ENCODE data around the gene CHRNA3.

Gene CHRNA3

DNA sequence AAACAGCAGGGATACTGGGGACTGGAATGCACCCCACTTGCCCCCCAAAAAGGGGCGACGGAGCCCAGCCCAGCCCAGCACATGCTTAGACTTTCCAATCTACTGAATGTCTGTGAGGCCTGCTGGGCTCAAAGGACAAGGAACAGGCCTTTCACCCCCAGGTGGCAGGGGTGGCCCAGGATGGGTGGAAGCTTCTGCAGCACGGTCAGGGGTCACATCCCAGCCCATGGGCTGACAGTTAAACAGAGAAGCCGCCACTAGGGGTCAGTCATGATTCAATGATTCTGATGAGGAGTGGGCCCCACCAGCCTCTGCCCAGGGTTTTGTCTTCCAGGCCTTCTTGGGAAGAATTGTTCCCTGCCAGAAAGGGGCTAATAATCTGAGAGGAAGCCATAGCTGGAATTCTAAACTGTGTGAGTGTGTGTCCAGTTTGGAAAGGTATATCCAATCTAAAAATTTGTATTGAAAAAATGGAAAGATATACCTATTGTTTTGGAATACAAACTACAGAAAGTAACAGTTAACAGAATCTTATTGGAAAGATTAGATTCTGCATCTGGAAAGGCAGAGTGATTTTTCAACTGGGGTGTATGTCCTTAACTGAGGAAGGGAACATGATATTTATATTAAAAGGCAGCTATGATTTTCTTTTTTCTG is 18.0 kb upstream of the CHRNA3 start:
- peak in 35 of 42 donors; percentile 11 to 85 (median 55) for DNase-seq
- intact Hi-C loops (cut with DNase I), result no loop called here

DNA sequence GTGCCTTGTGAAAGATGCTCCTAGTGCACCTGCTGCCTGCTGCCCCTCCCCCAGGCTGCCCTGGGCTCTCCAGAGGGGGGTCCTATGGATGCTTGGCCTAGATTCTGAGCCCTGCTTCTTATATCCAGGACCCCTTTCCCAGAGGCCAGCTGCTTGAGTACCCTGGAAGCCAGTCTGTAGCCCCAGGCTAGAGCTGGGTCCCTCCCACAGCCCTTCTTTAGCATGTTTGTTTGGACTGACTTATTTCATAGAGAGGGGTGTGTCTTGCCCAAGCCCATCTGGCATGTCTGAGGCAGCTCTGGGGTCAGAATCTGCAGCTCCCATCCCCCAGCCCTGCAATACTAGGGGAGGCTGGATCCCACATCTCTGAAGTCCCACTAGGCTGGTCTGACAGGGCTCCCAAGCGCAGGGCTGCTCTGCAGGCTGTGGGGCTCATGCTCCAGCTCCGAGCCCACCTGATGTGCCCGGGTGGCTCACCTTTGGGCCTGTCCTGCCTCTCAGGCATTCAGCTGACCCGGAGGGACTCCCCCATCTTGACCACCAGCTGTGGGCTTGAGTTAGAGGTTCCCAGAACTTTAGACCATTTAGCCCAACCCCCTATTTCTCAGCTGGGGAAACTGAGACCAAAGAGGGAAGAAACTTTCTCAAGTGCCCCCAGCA is 17.1 kb upstream of the CHRNA3 start:
- intact Hi-C loops (cut with DNase I), result no loop called here
- DNase-seq, result no peak

DNA sequence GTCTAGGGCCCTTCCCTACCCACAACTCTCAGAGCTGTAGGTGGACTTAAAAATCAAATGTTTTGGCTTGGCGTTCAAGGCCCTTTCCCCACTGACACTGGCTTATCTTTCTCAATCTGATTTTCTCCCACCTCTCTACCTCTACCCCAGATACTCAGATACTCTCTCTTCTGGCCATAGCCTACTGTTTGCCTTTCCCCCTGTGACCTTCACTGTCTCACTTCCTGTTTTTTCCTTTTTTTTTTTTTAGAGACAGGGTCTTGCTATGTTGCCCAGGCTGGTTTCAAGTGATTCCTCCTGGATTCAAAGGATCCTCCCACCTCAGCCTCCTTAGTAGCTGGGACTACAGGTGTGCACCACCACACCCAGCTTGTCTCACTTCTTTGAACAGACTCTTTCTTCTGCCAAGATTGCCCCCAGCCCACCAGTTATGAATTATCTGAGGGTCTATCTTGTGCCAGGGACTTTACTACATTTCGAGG is 15.6 kb upstream of the CHRNA3 start:
- intact Hi-C loops (cut with DNase I), result no loop called here
- DNase-seq, result no peak

DNA sequence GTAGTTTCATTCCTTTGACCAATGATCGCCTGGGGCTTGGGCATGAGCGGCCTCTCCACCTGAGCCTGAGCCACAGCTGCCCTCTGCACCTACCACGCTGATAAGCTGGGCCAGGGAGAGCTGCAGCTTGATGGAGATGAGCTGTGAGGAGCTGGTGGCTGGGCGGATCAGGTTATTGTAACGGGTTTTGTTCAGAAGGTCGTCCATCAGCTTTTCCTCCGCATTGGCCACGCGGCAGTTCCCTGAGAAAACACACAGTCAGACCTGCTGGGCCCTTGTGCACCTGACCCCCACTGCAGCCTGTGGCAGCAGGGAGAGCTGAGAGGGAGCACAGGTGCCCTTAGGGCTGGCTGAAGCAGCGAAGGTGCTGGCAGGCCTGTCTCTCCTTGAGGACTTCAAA is 14.6 kb upstream of the CHRNA3 start:
- intact Hi-C loops (cut with DNase I), result no loop called here
- DNase-seq, result peak in 2 of 42 donors; percentile 1 to 9

DNA sequence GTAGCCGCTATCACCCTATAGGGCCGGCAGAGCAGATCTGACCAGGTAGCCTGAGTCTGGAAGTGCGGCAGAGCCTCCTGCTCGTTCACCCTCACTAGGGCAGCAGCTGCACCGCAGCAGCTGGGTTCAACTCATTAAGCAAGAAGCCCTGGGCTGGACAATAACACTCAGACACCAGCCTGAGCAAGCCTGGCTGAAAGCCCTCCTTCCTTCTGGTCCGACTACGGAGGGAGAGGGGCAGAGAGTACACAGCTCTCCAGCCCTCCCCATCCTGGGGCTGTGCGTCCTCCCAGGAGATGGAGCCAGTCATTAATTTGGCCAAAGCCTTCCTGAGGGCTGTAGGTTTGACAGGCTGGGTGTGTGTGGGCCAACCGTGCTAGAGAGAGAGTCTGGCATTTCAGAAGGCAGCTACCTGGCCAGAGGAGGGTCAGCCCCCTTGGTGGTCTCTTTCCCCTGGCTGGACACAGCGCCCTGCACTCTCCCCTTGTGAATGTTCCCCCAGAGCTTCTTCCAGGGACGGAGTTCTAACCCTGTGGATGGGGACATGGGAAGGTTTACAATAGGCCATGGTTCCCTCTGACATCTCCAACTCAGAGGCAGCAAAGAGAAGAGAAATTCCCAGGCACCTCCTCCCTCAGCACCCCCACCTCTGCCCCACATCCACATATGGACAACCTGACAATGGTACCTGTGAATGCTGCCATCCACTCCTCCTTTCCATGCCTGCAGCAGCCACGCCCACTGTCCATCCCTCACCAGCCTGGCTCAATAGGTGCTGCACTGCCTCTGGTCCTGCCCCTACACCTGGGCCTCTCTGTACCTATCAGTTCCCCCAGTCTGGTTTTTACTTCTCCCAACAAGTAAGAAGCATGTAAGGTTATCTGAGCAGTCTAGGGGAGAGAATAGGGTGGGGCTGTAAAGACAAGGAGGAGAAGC is 13.7 kb upstream of the CHRNA3 start:
- intact Hi-C loops (cut with DNase I), result no loop called here
- DNase-seq, result peak in 4 of 42 donors; percentile 7 to 14 (median 11)

DNA sequence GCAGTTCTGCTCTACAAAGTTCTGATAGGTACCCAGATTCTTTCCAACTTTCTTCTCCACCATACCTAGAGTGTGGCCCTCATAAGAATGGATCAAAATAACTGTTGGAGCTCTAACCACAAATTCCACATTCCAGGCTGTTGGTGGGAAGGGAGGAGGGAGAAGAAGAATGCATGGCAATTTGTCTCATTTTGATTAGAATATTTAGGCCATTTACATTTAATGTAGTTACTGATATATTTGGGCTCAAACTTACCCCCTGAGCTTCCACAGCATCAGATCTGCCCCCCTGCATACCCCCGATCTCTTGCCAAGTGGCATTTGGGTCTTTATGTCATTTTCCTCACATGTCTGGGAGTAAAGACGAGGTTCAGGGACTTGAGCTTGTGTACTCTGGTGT is 12.6 kb upstream of the CHRNA3 start:
- intact Hi-C loops (cut with DNase I), result no loop called here

DNA sequence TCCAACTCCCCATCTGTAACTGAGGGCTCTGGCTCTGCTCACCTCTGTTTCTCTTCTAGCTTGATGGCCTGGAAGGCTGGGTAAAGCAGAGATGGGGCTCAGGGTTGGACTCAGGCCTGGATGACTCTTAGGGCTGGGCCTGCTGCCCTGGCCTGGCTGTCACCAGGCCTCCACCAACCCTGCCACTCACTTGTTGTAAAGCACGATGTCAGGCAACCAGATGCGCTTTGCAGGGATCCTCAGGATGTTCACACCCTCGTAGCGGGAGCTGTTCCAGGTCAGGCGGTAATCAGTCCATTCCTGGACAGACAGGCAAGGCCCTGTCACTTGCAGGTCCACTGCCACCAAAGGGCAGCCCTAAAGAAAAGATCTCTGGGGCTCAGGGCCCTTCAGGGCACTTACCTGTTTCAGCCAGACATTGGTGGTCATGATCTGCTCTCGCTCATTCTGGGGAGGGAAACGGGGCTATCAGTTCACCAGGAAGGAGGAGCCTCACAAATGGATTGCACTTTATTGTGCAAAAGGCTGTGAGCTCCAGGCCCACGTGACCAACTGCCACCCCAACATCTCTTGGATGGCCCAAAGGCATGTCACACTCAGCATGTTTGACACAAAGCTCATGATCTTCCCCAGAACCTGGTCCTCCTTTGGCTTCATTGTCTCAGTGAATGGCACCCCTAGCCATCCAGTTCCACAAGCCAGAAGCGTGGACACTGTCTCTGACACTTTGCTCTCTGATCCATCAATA is 10.3 kb upstream of the CHRNA3 start:
- peak in 5 of 42 donors; percentile 2 to 34 (median 19) for DNase-seq
- intact Hi-C loops (cut with DNase I), result no loop called here

More for the DNA sequence above, 12.6 kb upstream of the CHRNA3 start:
- no peak for DNase-seq

DNA sequence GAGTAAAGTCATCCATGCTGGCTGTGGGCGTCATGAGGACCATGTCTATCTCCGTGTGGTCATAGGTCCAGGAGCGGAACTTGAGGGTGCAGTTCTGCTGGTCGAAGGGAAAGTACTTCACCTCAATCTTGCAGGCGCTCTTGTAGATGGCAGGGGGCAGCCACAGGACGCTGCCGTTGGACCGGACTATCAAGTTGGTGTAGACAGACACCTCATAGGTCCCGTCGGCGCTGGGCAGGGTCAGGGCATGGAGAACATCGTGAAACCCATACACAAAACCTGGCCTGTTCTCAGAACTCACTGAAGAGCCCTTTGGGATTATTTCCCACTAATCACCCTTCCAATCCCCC is 8.9 kb upstream of the CHRNA3 start:
- peak in 4 of 42 donors; percentile 3 to 38 (median 12) for DNase-seq
- intact Hi-C loops (cut with DNase I), result no loop called here

DNA sequence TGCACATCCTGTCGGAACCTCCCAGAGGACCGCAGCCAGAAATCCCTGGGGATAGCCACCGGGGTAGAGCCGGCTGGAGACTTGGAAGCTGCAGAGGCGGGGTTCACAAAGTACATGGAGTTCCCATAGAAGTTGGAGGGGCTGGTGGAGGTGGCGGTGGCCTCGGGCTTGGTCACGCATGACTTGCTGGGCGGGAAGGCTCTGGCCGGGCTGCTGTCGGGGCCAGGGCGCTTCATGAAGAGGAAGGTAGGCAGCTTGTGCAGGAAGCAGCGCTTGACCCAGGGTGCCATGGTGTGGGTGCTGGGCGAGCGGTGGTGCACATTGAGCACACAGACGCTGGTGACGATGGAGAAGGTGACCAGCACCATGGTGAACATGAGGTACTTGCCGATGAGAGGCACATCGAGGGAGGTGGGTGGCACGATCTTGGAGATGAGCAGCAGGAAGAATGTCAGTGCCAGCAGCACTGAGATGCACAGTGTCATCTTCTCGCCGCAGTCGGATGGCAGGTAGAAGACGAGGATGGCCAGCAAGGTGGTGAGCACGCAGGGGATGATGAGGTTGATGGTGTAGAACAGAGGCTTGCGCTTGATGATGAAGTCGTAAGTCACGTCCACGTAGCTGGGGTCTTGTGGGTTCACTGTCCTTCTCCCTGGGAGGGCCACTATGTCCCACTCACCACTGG is 8.4 kb upstream of the CHRNA3 start:
- intact Hi-C loops (cut with DNase I), result no loop called here
- DNase-seq, result peak in 5 of 42 donors; percentile 3 to 41 (median 24)

DNA sequence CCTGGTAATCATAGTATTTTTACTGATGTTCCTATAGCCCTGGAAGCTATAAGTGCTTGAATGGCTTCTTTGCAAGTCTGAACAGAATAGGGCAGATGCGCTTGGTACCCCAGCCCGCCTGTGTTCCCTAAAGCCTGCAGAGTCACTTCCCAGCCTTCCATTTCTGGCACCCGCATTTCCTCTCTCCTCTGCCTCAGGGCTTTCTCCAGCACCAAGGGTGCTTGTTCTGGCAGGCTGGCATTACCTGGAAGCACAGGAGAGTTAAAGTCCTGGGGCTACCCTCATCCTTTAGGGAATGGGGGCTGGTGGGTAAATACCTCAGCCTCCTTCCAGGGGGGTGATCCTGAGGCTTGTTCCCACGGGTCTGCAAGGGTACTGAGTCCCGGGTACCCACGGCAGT is 7.4 kb upstream of the CHRNA3 start:
- peak in 4 of 42 donors; percentile 4 to 16 (median 9) for DNase-seq
- intact Hi-C loops (cut with DNase I), result no loop called here

DNA sequence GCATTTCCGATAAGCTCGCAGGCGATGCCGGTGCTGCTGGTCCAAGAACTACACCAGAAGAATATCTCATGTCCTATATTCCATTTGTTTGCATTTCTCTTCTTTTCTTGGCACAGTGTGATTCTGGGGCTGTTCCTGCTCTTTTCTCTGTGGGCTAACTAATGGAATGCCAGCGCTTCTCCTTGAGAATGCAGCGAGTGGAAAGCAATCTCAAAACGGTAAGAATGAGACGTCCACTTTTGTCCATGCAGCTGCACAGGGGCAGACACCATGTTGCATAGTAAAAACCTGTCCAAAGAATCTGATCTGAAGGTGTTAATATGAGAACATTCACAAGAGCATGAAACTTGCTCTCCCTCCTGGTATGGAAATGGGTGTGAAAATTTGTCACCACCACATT is 6.6 kb upstream of the CHRNA3 start:
- intact Hi-C loops (cut with DNase I), result no loop called here
- peak in 3 of 42 donors; percentile 11 to 37 (median 25) for DNase-seq

DNA sequence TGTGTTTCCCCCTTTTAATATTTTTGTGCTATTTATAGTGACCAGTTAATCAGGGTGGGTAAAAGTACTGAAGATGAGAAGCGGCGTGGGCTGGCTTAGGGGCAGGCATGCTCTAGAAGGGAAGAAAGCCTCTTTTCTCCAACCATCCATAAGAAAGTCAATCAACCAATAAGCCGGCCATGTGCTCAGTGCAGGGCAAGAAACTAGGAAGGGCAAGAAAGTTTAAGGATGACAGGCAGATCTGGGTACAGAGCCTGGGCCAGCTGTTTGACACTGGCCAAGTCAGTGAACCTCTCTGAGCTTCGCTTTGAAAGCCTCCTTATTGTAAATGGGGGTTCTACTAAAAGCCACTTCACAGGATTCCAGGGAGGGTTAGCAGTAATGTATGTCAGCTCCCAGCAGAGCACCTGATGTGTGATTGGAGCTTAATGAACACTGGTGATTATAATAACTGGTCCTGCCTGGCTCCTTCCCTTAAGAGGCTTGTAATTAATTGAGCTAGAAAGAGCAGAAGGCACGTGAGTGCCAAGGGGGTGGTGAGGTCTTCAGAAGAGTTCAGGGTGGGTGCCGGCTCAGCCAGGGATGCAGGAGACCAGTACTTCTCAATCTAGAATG is 5.7 kb upstream of the CHRNA3 start:
- DNase-seq, result peak in 3 of 42 donors; percentile 13 to 34 (median 20)
- intact Hi-C loops (cut with DNase I), result no loop called here

DNA sequence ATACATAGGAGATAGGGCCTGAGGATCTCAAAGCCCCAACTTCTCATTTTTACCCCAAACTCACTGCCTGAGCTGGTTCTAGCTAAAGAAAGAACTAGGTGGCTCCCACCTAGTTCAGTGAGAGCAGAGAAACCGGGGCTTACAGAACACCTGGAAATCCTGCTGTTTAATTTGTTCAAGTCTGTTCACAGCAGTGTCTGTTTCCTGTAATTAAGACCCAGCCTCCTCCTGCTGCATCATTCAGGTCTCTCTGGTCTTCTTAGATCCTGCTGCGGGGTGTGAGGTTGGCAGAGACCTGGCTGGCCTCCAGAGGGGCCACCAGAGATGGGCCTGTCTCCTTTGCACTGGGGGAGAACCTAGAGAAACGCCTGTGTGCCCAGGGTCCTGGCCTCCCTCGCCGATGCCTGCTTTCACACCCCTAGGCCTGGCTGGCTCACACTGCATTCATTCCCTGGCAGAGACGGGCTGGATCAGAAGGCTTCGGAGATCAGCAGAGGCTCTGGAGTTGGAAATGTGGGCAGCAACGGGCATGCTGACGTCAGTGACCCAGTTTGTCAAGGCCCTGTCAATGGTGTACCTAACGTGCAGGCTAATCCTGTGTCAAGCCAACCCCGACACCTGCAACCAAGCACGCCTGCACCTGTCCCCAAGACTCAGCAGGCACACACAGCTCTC is 4.9 kb upstream of the CHRNA3 start:
- DNase-seq, result peak in 27 of 42 donors; percentile 11 to 82 (median 54)
- intact Hi-C loops (cut with DNase I), result no loop called here

DNA sequence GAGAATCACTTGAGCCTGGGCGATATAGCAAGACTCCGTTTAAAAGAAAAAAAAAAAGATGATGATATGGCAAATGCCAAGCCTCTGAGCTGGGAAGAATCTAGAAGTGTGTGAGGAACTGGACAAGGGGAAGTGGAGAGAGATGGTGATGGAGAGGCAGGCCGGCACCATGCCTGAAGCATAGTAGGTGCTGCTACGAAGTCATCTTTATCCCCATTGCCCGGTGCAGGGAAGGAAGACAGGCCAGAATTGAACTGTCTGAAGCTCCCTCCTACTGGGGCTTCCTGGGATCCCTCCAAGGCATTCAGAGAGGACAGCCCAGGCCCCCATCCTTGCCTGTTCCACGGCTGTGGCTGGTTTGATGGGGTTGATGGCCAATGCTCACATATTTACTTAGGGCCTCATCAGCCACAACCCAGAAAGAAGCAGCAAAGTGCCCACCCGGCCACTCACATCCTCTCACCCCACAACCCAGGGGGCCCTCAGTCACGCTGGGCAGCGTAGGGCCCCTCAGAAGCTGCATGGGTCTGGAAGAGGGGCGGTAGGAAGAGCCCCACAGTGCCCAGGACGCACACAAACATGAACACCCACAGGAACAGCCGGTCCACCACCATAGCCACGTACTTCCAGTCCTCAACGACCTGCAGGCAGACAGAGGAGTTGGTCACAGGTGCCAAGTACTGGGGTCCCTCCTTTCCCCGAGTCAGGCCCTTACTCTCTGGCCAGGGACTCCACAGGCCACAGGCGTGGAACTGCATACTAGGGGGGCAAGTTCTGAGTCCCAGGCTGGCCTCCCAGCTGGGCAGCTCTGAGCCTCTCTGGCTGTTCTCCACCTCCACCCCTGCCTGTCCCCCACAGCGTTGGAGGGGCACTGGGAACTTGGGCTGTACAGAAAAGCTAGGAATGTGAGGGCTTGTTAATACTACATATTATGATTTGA is 4.1 kb upstream of the CHRNA3 start:
- peak in 4 of 42 donors; percentile 7 to 31 (median 18) for DNase-seq
- intact Hi-C loops (cut with DNase I), result no loop called here

DNA sequence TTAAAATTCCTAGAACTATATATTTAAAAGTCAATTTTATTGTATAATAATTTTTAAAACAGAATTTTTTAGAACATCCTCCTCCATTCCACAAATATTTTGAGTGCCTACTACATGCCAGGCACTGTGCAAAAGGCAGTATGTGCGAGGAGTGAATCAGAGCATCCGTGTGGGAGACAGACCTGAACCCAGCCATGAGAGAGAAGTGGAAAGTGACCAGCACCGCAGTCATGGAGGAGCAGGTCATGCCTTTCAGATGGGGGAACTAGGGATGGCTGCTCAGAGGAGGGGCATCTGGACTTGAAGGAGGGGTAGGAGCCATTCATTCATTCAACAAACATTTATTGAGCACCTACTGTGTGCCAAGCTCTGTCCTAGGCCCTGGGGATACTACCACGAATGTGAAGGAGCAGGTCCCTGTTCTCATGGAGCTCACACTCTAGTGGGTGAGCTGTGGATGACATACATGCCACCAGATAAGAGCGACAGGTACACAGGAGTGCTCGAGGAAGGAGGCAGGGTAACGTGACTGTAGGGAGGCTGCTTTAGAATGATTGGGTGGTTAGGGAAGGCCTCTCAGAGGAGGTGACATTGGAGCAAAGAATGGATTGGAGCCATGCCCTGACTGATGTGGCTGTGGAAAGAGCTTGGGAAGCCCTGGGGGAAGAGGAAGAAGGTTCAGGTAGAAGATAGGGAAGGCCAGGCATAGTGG is 3.1 kb upstream of the CHRNA3 start:
- intact Hi-C loops (cut with DNase I), result no loop called here
- peak in 3 of 42 donors; percentile 9 to 25 (median 11) for DNase-seq

Measured in head of caudate nucleus (tissue), 42 donors.